NCI-H187 treated with DMSO at 0.1 percent for 48 hours (cell line): ENCODE data around the gene C1orf74.

Source experiments
- DNase-seq: peaks from one replicate; lab custom pipeline; 2025; lab: John Stamatoyannopoulos, UW

The C1orf74 gene

DNA sequence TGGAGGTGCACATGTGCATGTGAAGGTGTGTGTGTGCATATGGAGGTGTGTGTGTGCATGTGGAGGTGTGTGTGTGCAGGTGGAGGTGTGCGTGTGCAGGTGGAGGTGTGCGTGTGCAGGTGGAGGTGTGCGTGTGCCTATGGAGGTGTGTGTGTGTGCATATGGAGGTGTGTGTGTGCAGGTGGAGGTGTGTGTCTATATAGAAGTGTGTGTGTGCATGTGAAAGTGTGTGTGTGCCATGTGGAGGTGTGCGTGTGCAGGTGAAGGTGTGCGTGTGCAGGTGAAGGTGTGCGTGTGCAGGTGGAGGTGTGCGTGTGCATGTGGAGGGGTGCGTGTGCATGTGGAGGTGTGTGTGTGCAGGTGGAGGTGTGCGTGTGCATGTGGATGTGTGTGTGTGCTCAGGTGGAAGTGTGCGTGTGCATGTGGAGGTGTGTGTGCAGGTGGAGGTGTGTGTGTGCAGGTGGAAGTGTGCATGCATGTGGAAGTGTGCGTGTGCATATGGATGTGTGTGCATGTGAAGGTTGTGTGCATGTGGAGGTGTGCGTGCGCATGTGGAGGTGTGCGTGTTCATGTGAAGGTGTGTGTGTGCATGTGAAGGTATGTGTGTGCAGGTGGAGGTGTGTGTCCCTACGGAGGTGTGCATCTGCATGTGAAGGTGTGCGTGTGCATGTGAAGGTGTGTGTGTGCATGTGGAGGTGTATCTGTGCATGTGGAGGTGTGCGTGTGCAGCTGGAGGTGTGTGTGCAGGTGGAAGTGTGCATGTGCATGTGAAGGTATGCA, 13.5 kb downstream of the C1orf74 start:
- DNase-seq, result no peak

DNA sequence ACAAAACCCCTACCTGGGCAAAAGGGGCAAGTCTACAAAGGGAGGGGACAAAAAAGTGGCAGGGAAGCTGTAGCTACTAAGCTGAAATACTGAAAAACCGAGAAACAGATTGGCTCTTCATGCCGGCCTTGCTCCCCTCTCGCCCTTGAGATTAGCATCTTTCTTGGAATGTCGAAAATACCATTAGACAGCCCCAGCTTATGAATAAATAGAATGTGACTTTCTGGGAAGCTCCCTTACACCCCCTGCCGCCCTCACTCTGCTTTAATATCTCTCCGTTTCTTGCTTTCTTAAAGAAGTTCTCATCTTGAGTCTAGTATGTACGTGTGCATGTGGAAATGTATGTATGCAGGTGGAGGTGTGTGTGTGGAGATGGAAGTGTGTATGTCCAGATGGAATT, 14.4 kb downstream of the C1orf74 start:
- DNase-seq, result no peak

DNA sequence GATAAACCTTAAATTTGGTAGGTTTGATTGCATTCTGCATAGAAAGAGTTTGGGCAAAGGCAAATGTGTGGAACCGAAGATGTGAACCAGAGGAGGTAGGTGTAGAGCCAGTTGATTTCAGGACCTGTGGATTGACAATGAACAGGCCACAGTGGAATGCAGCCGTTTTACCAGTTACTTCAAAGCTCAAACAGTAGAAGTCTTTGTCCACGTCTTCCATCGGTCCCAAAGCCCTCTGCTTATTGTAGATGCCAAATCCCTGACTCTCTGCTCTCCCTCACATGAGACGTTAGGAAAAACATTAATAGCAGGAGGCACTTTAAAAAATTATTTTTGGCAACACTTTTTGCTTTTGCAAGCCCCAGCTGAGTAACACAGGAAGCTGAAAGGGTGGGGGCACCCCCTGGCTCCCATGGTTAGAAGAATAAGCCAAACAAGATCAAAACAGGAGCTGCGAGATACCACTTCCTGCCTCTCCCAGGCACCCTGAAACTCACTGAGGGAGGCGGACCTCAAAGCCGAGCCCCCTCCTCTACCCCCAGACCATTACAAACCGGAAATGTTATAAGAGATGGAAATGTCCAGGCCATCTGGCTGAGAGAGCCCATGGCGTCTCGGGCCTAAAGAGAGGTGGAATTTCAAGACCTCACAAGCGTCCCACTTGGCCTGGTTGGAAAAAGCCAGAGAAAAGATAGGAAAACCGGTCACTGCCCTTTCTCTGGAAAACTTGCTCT, 15.0 kb downstream of the C1orf74 start:
- no peak for DNase-seq

- DNase-seq, result no peak
Observed at GRCh38 chr1:209768354-209768774, 16.0 kb downstream of the C1orf74 start.

DNA sequence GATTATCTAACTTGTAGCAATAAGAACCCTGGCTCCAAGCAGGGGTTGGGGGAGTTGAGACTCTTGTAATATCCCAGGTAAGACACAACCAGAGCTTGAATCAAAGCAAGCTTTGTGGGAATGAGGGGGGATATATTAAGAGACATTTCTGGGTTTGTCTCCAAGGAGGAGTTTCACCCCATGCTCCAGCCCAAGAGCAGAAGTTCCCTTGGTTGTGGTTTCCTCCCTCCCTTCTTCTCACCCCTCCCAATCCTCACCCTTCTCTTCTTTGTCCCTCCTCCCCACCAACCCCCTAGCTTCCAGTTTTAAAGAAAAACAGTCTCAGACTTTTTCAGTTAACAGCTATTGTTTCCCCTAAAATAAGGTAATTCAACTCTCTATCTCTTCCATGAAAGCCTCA, 16.7 kb downstream of the C1orf74 start:
- DNase-seq, result no peak

DNA sequence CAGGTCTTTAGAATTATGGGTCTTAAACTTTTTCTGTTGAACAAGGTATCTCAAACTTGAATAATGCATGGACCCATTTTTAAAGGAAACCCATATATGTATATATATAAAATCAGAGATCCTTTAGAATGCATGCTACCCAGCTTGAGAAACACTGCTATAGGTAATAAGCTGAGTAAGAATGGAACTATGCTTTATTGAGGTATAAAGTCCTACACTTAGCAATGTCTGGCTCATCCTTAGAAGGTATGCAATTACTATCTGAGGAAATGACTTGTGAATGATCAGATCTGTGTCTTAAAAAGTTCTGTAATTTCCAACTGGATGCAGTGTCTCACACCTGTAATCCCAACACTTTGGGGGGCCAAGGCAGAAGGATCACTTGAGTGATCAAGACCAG, 17.3 kb downstream of the C1orf74 start:
- no peak for DNase-seq

- DNase-seq, result no peak
Observed at GRCh38 chr1:209766051-209766450, 18.3 kb downstream of the C1orf74 start.

GRCh38 chr1:209761011-209761635, 23.2 kb downstream of the C1orf74 start:
- DNase-seq, result no peak

DNA sequence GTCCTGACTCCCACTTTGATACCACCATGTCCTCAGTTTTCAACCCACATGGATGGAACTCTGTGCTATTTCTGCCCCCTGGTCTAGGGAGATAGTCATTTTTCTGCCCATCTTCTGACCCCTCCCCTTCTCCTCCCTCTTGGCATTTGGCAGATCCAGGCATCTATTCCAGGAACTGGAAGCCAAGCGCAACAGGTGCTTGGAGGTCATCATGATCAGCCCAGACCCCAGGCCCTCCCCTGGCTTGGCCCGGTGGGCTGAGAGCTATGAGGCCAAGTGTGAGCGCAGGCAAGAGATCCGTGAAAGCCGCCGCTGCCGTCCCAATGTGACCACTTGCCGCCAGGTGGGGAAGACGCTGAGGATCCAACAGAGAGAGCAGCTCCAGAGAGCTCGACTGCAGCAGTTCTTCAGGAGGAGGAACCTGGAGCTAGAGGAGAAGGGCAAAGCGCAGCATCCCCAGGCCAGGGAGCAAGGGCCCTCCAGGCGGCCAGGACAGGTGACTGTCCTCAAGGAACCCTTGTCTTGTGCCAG, 24.5 kb downstream of the C1orf74 start:
- no peak for DNase-seq

DNA sequence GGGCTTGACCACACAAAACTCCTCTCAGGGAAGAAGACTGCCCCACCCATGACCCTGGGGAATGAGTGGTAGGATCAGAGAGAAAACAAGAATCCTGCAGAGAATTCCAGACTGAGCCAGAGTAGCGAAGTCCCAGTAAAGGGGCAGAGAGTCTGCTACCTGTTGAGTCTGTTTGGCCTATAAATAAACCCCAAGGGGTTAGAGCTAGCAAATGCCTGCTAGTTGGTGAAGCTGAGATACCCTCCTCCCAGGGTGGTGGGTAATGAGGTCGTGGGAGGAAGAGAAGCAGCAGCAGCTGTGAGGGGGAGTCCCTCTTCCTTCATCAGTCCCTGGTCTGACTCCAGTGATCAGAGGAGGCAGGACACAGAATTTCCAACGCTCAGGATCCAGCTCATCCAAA, 26.0 kb downstream of the C1orf74 start:
- no peak for DNase-seq

- DNase-seq, result no peak
Observed at GRCh38 chr1:209756615-209757445, 27.5 kb downstream of the C1orf74 start.

- DNase-seq, result no peak
Observed at GRCh38 chr1:209755926-209756614, 28.3 kb downstream of the C1orf74 start, which contains the start of gene TRAF3IP3. TSS of gene TRAF3IP3 (plus strand) at chr1:209756053. CDS start at chr1:209760040, 3,987 bp downstream.

- no peak for DNase-seq
Observed at GRCh38 chr1:209755256-209755655, 29.1 kb downstream of the C1orf74 start.

DNA sequence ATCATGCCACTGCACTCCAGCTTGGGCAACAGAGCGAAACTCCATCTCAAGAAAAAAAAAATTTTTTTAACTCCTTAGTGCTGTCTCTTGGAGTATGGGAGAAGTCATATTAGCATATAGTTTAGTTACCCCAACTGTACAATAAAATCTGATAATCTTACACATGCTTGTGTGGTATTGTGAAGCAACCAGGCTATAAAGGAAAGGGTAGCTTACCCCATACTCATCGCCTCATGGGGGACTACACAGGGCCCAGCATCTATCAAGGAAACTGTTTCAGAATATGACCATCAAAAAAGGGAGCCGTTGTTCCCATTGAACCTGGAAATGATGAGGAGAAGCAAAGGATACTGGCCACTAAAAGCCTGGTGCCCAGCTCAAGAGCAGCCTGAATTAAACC, 31.5 kb downstream of the C1orf74 start:
- DNase-seq, result no peak

DNA sequence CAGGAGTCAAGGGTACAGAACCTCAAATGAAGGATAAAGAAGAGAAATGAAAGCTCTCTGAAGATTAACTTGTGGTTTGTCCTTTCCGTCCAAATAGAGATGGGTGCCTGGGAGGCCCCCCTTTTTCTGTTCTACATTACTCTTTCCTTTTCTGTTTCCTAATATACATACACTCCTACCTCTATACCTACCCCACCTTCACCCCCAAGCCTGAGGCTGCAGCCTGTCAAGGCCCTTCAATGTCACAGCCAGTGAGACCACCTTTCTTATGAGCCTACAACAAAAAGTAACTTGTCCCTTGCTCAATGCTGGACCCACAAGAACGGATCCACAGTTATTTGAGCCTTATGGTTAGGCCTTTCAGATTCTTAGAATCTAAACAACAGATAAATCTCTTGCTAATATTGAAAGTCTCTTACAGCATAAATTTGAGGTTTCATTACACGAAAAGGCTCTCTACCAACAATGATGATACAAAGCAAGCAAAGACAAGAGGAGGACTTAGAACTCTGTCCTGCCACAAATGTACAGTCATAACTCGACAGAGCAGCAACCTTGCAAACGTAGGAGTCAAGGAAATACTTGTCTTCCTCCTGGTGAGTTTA, 32.6 kb downstream of the C1orf74 start:
- no peak for DNase-seq

GRCh38 chr1:209749670-209750323, 34.6 kb downstream of the C1orf74 start:
- DNase-seq, result no peak

DNA sequence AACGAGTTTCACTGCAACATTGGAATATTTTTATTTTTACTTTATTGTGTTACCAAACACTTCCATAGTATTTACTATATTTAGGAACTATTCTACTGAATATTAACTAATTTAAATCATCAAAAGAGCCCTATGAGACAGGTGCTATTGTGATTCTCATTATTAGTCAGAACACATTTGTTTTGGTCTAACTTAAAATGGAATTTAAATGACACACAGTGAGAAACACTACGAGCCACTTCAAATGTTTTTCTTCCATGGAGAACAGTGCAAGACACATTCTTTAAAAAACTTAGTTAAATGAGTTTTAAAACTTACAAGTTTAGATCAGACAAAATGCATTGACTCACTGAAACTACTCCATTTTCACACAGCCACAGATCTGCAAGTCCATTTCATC, 35.2 kb downstream of the C1orf74 start:
- no peak for DNase-seq

- DNase-seq, result no peak
Observed at GRCh38 chr1:209748620-209749019, 35.7 kb downstream of the C1orf74 start.

DNA sequence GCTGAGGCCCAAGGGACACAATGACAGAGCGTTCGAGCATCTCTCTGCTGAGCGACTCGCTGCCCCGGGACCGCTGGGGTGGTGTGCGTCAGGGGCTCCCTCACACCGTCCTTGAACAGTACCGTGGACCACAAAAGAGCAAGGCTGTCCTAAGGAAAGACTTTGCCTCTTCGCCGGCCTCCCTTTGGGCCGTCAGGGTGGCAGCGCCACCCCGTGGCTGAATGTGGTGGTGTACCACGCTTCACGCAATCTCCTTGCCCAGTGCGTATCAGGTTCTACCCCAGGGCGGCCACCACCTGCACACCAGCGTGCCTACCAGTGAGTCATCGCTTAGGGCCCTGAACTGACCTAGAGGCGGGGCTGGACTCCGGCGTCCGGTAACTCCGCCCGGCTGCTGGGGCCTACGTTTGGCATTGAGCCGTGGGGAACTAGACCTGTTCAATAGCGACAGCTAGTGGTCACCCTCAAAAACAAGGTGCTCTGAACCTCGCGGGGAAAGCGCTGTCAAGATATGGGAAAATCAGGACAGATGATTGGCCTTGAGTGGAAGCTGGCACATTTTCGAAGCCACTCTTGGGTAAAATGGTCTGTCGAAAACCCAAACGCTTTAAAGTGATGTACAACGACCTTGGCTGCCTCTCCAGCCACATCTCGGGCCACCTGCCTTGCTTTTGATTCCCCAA, 36.6 kb downstream of the C1orf74 start:
- DNase-seq, result no peak
